ENCODE measurements around the gene SNX3. TPM values are rescaled to one million over a fixed set of nuclear protein-coding genes. Genes with fewer than 3 reads are reported as not detected.

SNX3 gene
- total RNA-seq, 2 experiments from 2014 or later = 39.8 to 40.8 TPM

GRCh38 chr6:108263371-108263770 is 2.5 kb upstream of the SNX3 start:
- no peak for ATAC-seq (ENCODE audit: poor library complexity)

GRCh38 chr6:108260126-108260808 is 573 bp downstream of the SNX3 start:
- POLR2A ChIA-PET = interaction anchor here (1.0 to 2.3 kb wide), 15 partner anchors 9 to 1122 kb away, joined by 3 to 66 read pairs (median 7); partner anchors contain the start of genes AFG1L, ARMC2, CD164 and CEP57L1
- peak overlapping the region; percentile 91 for H3K27ac Mint-ChIP-seq

More at GRCh38 chr6:108263371-108263770, 2.5 kb upstream of the SNX3 start:
- H3K27me3 Mint-ChIP-seq = no peaks in the 10 kb centered on the region
- no peak for DNase-seq
- Histone ChIP-seq H3K9me3 (ENCODE audit: control insufficient read depth in 1 of 2, insufficient read depth in 1 of 2, low read length in 2 of 2) (no peaks in the 10 kb centered on the region), H3K36me3 (ENCODE audit: insufficient read depth, low read length) (no peaks in the 10 kb centered on the region), H3K4me3 (ENCODE audit: low read length) (no peak overlapping the region), H3K27ac (ENCODE audit: low read depth in 1 of 2, low read length in 2 of 2) (no peak overlapping the region), H3K27me3 (ENCODE audit: control insufficient read depth in 1 of 2, insufficient read depth in 2 of 2, low read length in 2 of 2) (no peaks in the 10 kb centered on the region), H3K4me1 (ENCODE audit: insufficient read depth, low read length) (peaks cover 25% of the 10 kb centered on the region)
- POLR2A ChIA-PET = interaction anchor here (1.5 kb wide), 1 partner anchor 32 kb away, joined by 6 read pairs; no protein-coding TSS in a partner anchor
- CTCF ChIA-PET = no interaction called here
- intact Hi-C loops (cut with DNase I, micrococcal nuclease) = loop anchor here in 1 of 2 experiments (5.0 to 10.0 kb wide), 3 partner anchors 829 to 1236 kb away; partner anchors contain the start of genes CD164, MTRES1 and SESN1
- peaks cover 20% of the 10 kb centered on the region for H3K4me1 Mint-ChIP-seq (ENCODE audit: low read depth)
- TF ChIP-seq, protein P1, sequence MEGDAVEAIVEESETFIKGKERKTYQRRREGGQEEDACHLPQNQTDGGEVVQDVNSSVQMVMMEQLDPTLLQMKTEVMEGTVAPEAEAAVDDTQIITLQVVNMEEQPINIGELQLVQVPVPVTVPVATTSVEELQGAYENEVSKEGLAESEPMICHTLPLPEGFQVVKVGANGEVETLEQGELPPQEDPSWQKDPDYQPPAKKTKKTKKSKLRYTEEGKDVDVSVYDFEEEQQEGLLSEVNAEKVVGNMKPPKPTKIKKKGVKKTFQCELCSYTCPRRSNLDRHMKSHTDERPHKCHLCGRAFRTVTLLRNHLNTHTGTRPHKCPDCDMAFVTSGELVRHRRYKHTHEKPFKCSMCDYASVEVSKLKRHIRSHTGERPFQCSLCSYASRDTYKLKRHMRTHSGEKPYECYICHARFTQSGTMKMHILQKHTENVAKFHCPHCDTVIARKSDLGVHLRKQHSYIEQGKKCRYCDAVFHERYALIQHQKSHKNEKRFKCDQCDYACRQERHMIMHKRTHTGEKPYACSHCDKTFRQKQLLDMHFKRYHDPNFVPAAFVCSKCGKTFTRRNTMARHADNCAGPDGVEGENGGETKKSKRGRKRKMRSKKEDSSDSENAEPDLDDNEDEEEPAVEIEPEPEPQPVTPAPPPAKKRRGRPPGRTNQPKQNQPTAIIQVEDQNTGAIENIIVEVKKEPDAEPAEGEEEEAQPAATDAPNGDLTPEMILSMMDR (IDR thresholded peaks at IDR 0.05) = no peak
- peak overlapping the region; percentile 10 for H3K27ac Mint-ChIP-seq
- peak overlapping the region; percentile 44 for H3K4me3 Mint-ChIP-seq
- H3K9me3 Mint-ChIP-seq = no peaks in the 10 kb centered on the region
- H3K36me3 Mint-ChIP-seq (ENCODE audit: low read depth) = peaks cover 11% of the 10 kb centered on the region

More at GRCh38 chr6:108260126-108260808, 573 bp downstream of the SNX3 start:
- TF ChIP-seq, protein P1 (IDR thresholded peaks at IDR 0.05) = no peak
- Histone ChIP-seq H3K9me3 (ENCODE audit: control insufficient read depth in 1 of 2, insufficient read depth in 1 of 2, low read length in 2 of 2) (no peaks in the 10 kb centered on the region), H3K36me3 (ENCODE audit: insufficient read depth, low read length) (no peaks in the 10 kb centered on the region), H3K4me3 (ENCODE audit: low read length) (peak overlapping the region; percentile 98), H3K27me3 (ENCODE audit: control insufficient read depth in 1 of 2, insufficient read depth in 2 of 2, low read length in 2 of 2) (no peaks in the 10 kb centered on the region), H3K4me1 (ENCODE audit: insufficient read depth, low read length) (peaks cover 34% of the 10 kb centered on the region), H3K27ac (ENCODE audit: low read depth in 1 of 2, low read length in 2 of 2) (peak overlapping the region; percentile 88 to 90)
- Mint-ChIP-seq H3K27me3 (no peaks in the 10 kb centered on the region), H3K9me3 (no peaks in the 10 kb centered on the region), H3K36me3 (ENCODE audit: low read depth) (peaks cover 28% of the 10 kb centered on the region), H3K4me1 (ENCODE audit: low read depth) (peaks cover 42% of the 10 kb centered on the region), H3K4me3 (peak overlapping the region; percentile 88)
- CTCF ChIA-PET = interaction anchor here (0.8 to 1.7 kb wide), 8 partner anchors 8 to 298 kb away, joined by 3 to 6 read pairs (median 3); partner anchors contain the start of gene AFG1L
- DNase-seq = peak in 8 of 14 experiments; percentile 4 to 54 (median 24)
- intact Hi-C loops (cut with DNase I, micrococcal nuclease) = loop anchor here in 1 of 2 experiments (2.0 to 10.0 kb wide), 6 partner anchors 185 to 1233 kb away; partner anchors contain the start of genes CD164, MTRES1, OSTM1 and SEC63
- peak; percentile 4 for ATAC-seq (ENCODE audit: poor library complexity)
